ENCODE results near the gene LASP1.

- peak; percentile 49 for TF ChIP-seq CTCF (IDR thresholded peaks at IDR 0.05; ENCODE audit: insufficient read depth, low read length)
- TF ChIP-seq, protein P1, sequence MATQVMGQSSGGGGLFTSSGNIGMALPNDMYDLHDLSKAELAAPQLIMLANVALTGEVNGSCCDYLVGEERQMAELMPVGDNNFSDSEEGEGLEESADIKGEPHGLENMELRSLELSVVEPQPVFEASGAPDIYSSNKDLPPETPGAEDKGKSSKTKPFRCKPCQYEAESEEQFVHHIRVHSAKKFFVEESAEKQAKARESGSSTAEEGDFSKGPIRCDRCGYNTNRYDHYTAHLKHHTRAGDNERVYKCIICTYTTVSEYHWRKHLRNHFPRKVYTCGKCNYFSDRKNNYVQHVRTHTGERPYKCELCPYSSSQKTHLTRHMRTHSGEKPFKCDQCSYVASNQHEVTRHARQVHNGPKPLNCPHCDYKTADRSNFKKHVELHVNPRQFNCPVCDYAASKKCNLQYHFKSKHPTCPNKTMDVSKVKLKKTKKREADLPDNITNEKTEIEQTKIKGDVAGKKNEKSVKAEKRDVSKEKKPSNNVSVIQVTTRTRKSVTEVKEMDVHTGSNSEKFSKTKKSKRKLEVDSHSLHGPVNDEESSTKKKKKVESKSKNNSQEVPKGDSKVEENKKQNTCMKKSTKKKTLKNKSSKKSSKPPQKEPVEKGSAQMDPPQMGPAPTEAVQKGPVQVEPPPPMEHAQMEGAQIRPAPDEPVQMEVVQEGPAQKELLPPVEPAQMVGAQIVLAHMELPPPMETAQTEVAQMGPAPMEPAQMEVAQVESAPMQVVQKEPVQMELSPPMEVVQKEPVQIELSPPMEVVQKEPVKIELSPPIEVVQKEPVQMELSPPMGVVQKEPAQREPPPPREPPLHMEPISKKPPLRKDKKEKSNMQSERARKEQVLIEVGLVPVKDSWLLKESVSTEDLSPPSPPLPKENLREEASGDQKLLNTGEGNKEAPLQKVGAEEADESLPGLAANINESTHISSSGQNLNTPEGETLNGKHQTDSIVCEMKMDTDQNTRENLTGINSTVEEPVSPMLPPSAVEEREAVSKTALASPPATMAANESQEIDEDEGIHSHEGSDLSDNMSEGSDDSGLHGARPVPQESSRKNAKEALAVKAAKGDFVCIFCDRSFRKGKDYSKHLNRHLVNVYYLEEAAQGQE (IDR thresholded peaks at IDR 0.05; ENCODE audit: insufficient replicate concordance, low read depth): peak; percentile 4
These were observed 887 bp upstream of the LASP1 start for GRCh38 chr17:38868817-38869525.
